ENCODE data around the gene LAMB4.

Gene LAMB4

GRCh38 chr7:108014747-108015682 is 115.1 kb downstream of the LAMB4 start:
- peak; percentile 80 for DNase-seq (ENCODE audit: low read depth)

- no peak for DNase-seq (ENCODE audit: low read depth)
Measured at GRCh38 chr7:108014215-108014614, 115.9 kb downstream of the LAMB4 start.

- peak; percentile 56 for DNase-seq (ENCODE audit: low read depth)
Measured at GRCh38 chr7:108012499-108013430, 117.4 kb downstream of the LAMB4 start.

- no peak for DNase-seq (ENCODE audit: low read depth)
Measured at GRCh38 chr7:108010377-108010776, 119.8 kb downstream of the LAMB4 start.

GRCh38 chr7:108009873-108010272 is 120.3 kb downstream of the LAMB4 start:
- DNase-seq (ENCODE audit: low read depth): no peak

- no peak for DNase-seq (ENCODE audit: low read depth)
Measured at GRCh38 chr7:108008827-108009226, 121.3 kb downstream of the LAMB4 start.

GRCh38 chr7:108008240-108008639 is 121.9 kb downstream of the LAMB4 start:
- DNase-seq (ENCODE audit: low read depth): no peak

- DNase-seq (ENCODE audit: low read depth): no peak
Measured at GRCh38 chr7:108007762-108008161, 122.4 kb downstream of the LAMB4 start.

- DNase-seq (ENCODE audit: low read depth): no peak
Measured at GRCh38 chr7:108007261-108007660, 122.9 kb downstream of the LAMB4 start.

GRCh38 chr7:108004220-108005142 is 125.7 kb downstream of the LAMB4 start:
- DNase-seq (ENCODE audit: low read depth): peak; percentile 51

- DNase-seq (ENCODE audit: low read depth): no peak
Measured at GRCh38 chr7:108003599-108003935, 126.6 kb downstream of the LAMB4 start.

- peak; percentile 78 for DNase-seq (ENCODE audit: low read depth)
Measured at GRCh38 chr7:108002726-108003598, 127.2 kb downstream of the LAMB4 start, which contains the start of gene LAMB1. LAMB1 (minus strand) TSS chr7:108003161; CDS start chr7:108002885, 276 bp downstream.

GRCh38 chr7:108001764-108002725 is 128.1 kb downstream of the LAMB4 start:
- DNase-seq (ENCODE audit: low read depth): peak; percentile 59

GRCh38 chr7:108000875-108001763 is 129.0 kb downstream of the LAMB4 start:
- peak; percentile 60 for DNase-seq (ENCODE audit: low read depth)

- DNase-seq (ENCODE audit: low read depth): peak; percentile 65
Measured at GRCh38 chr7:107999779-108000560, 130.2 kb downstream of the LAMB4 start.

GRCh38 chr7:107998660-107999480 is 131.3 kb downstream of the LAMB4 start:
- peak; percentile 29 for DNase-seq (ENCODE audit: low read depth)

GRCh38 chr7:107998150-107998549 is 132.0 kb downstream of the LAMB4 start:
- DNase-seq (ENCODE audit: low read depth): peak; percentile 38
